Common myeloid progenitor, CD34-positive (primary cell): Measurements from ENCODE around the gene COIL.
A peak's percentile ranks its signal among the peaks of the same experiment; 100 is the strongest.

ENCODE experiments used
- CTCF ChIA-PET: fragments of 350-600 bp; sonication (Branson Sonifier 250); formaldehyde crosslinking; loops from one replicate; lab custom pipeline; 2021; ENCODE audit warnings: antibody characterized with exemption; lab: Charles Lee
- POLR2A ChIA-PET: fragments of 350-600 bp; sonication (Branson Sonifier 250); formaldehyde crosslinking; loops from one replicate; lab custom pipeline; 2021; ENCODE audit warnings: antibody characterized with exemption; lab: Charles Lee
- DNase-seq, 3 donors: peaks; one replicate each; pipeline versions ENCODE4 v3.0.0 to v3.0.0-alpha.2; 2013
- H3K27ac ChIP-seq, 2 experiments: 1 replicate in 1 of 2; 2 replicates in 1 of 2; pipeline ENCODE4 v1.7.0; 2013; ENCODE audit warnings: inconsistent platforms in 2 of 2, low read length in 2 of 2, mild to moderate bottlenecking in 2 of 2, low read depth in 1 of 2, moderate library complexity in 1 of 2; ENCODE audit not compliant: severe bottlenecking in 2 of 2, insufficient read depth in 1 of 2, poor library complexity in 1 of 2
- H3K27me3 ChIP-seq, 5 experiments: replicated peaks in 2 of 5; 1 replicate in 3 of 5; 2 replicates in 2 of 5; pipeline versions ENCODE4 v1.6.1 to v1.7.0; 2013; ENCODE audit warnings: low read length in 4 of 5, mild to moderate bottlenecking in 2 of 5, moderate library complexity in 2 of 5, inconsistent platforms in 1 of 5; ENCODE audit not compliant: insufficient read depth in 5 of 5, control insufficient read depth in 4 of 5
- H3K36me3 ChIP-seq, 4 experiments: 1 replicate in 2 of 4; 2 replicates in 2 of 4; pipeline versions ENCODE4 v1.6.1 to v1.7.0; 2013; ENCODE audit warnings: low read length in 3 of 4, control low read depth in 1 of 4, mild to moderate bottlenecking in 1 of 4; ENCODE audit not compliant: control insufficient read depth in 4 of 4, insufficient read depth in 4 of 4
- H3K4me1 ChIP-seq, 4 experiments: 1 replicate in 3 of 4; 2 replicates in 1 of 4; pipeline versions ENCODE4 v1.6.1 to v1.7.1; 2013; ENCODE audit warnings: low read length in 3 of 4, mild to moderate bottlenecking in 3 of 4, control low read depth in 1 of 4, inconsistent platforms in 1 of 4, moderate library complexity in 1 of 4; ENCODE audit not compliant: control insufficient read depth in 4 of 4, insufficient read depth in 4 of 4; ENCODE audit errors: control extremely low read depth in 1 of 4
- H3K4me3 ChIP-seq, 7 experiments: 1 replicate in 4 of 7; 2 replicates in 3 of 7; pipeline versions ENCODE4 v1.5.1 to v1.7.0; 2013; ENCODE audit warnings: mild to moderate bottlenecking in 7 of 7, low read length in 6 of 7, moderate library complexity in 6 of 7, inconsistent platforms in 2 of 7, low read depth in 2 of 7, control low read depth in 1 of 7; ENCODE audit not compliant: insufficient read depth in 4 of 7, control insufficient read depth in 1 of 7; ENCODE audit errors: extremely low read depth in 1 of 7
- H3K9me3 ChIP-seq, 5 experiments: 1 replicate in 4 of 5; 2 replicates in 1 of 5; pipeline versions ENCODE4 v1.6.1 to v1.7.1; 2013; ENCODE audit warnings: low read length in 4 of 5, mild to moderate bottlenecking in 2 of 5, inconsistent platforms in 1 of 5, low read depth in 1 of 5, moderate library complexity in 1 of 5; ENCODE audit not compliant: control insufficient read depth in 4 of 5, insufficient read depth in 2 of 5; ENCODE audit errors: control extremely low read depth in 1 of 5
- WGBS: methylation state at CpG from one replicate; pipeline ENCODE4 v1.1.5; 2013; ENCODE audit not compliant: insufficient coverage; 5-methylcytosine and 5-hydroxymethylcytosine counted together

Gene COIL

DNA sequence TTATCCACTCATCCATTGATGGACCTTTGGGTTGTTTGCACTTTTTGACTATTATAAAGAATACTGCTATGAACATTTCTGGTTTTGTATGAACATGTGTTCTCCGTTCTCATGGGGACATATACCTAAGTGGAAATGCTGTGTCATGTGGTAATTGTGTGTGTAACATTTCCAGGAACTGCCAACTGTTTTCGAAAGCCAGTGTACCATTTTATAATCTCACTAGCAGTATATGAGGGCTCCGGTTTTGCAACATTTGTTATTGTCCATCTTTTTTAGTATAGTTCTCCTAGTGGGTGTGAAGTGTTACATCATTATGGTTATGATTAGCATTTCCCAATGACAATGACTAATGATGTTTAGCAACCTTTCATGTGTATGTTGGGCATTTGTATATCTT, 41.9 kb downstream of the COIL start:
- DNase-seq: peak in 2 of 3 donors; percentile 10 to 21
- peaks cover 2 to 21% (median 7%) of the 10 kb centered on the region in 4 experiments for H3K4me1 ChIP-seq
- 100% methylated on average over 1 of the region's 3 CpGs for WGBS
- no peaks in the 10 kb centered on the region for H3K36me3 ChIP-seq
- peaks cover 0 to 3% (median 0%) of the 10 kb centered on the region in 5 experiments for H3K9me3 ChIP-seq
- H3K27me3 ChIP-seq: no peaks in the 10 kb centered on the region
- no peak overlapping the region for H3K27ac ChIP-seq
- ChIA-PET CTCF (no interaction called here), POLR2A (no interaction called here)
- H3K4me3 ChIP-seq: no peak overlapping the region

- H3K4me3 ChIP-seq: no peak overlapping the region
- H3K9me3 ChIP-seq: peaks cover 0 to 3% (median 0%) of the 10 kb centered on the region in 5 experiments
- WGBS: 100% methylated on average over 2 of the region's 4 CpGs
- ChIA-PET POLR2A (interaction anchor here (0.7 kb wide), 1 partner anchor 8 kb away, joined by 3 read pairs; no protein-coding TSS in a partner anchor), CTCF (no interaction called here)
- DNase-seq: no peak
- peaks cover 2 to 31% (median 14%) of the 10 kb centered on the region in 4 experiments for H3K4me1 ChIP-seq
- H3K36me3 ChIP-seq: no peaks in the 10 kb centered on the region
- no peak overlapping the region for H3K27ac ChIP-seq
- H3K27me3 ChIP-seq: no peaks in the 10 kb centered on the region
These were observed 43.1 kb downstream of the COIL start for GRCh38 chr17:56917559-56918296.

DNA sequence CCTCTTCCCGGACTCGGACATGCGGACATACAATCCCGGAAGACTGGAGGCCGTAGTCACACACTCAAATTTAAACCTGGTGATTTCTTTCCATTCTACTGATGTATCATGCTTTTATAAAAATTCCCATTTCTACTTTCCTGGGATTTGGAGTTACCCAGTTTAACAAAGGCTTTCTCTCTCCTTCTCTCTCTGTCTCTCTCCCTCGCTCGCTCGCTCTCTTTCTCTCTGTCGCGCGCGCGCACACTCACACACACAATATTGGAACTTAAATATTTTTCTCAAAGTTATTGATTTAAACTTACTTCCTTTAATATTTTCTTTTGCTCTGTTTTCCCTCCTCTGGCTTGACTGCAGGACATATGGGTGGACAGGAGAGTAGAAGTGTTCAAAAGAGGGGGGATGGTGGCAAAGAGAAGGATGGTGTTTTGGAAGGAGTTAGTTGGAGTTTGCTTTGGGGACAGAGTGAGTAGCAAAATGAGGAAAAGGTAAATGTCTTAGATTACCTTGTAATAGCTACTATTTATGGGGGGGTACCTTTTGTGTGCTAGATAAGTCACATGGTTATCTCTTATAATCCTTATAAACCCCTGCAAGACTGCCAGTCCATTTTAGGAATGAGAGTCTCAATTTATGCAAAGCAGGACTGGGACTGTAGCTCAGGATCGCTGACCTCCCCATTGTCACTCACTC, 46.1 kb downstream of the COIL start:
- H3K9me3 ChIP-seq: peaks cover 0 to 3% (median 0%) of the 10 kb centered on the region in 5 experiments
- ChIA-PET POLR2A (no interaction called here), CTCF (no interaction called here)
- peak in 1 of 3 donors; percentile 22 for DNase-seq
- 9% methylated on average over 14 of the region's 14 CpGs for WGBS
- H3K27me3 ChIP-seq: no peaks in the 10 kb centered on the region
- peak overlapping the region in 6 of 7 experiments; percentile 82 to 97 (median 92) for H3K4me3 ChIP-seq
- peaks cover 0 to 7% (median 3%) of the 10 kb centered on the region in 4 experiments for H3K36me3 ChIP-seq
- H3K27ac ChIP-seq: peak overlapping the region; percentile 70 to 92
- H3K4me1 ChIP-seq: peaks cover 17 to 54% (median 40%) of the 10 kb centered on the region in 4 experiments

- ChIA-PET POLR2A (interaction anchor here (0.5 kb wide), 1 partner anchor 1105 kb away, joined by 3 read pairs; no protein-coding TSS in a partner anchor), CTCF (interaction anchor here (0.5 kb wide), 1 partner anchor 1026 kb away, joined by 3 read pairs; no protein-coding TSS in a partner anchor)
- Histone ChIP-seq H3K27ac (peak within 1 kb of the TSS; percentile 70 to 92), H3K4me1 (peaks cover 19 to 57% (median 42%) of the 10 kb centered on the region in 4 experiments), H3K9me3 (peaks cover 0 to 3% (median 0%) of the 10 kb centered on the region in 5 experiments), H3K4me3 (peak within 1 kb of the TSS; percentile 82 to 97 (median 90)), H3K27me3 (no peaks in the 10 kb centered on the region), H3K36me3 (peaks cover 0 to 9% (median 3%) of the 10 kb centered on the region in 4 experiments)
- 0% methylated on average over 58 of the region's 58 CpGs for WGBS
- DNase-seq: peak; percentile 87 to 94 (median 90)
These were observed 46.8 kb downstream of the COIL start, which contains the start of gene TRIM25 for GRCh38 chr17:56913867-56914580. Gene TRIM25 (minus strand): TSS chr17:56914049. CDS start chr17:56913988, 61 bp downstream.

DNA sequence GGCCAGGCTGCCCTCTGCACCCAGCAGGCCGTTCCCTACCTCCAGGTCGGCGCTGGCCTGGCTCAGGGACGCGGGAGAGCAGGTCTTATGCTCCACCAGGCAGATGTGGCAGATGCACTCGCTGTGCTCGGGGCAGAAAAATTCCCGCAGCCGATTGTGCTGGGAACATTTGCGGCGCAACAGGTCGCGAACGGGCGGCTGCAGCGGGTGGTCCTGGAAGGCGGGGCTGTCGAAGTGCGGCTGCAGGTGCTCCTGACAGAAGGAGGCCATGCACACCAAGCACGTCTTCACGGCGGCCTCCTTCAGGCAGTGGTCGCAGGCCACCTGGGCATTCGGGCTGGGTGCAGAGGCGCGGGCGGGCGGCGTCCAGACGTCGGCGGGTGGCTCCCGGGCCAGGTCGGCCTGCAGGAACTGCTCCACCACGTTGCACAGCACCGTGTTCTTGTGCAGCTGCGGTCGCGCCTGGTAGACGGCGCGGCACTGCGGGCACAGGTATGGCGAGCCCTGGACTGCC, 47.4 kb downstream of the COIL start:
- Histone ChIP-seq H3K4me1 (peaks cover 19 to 63% (median 48%) of the 10 kb centered on the region in 4 experiments), H3K27me3 (no peaks in the 10 kb centered on the region), H3K27ac (peak overlapping the region in 1 of 2 experiments; percentile 92), H3K36me3 (peaks cover 0 to 15% (median 3%) of the 10 kb centered on the region in 4 experiments), H3K4me3 (peak overlapping the region; percentile 82 to 97 (median 90)), H3K9me3 (peaks cover 0 to 3% (median 0%) of the 10 kb centered on the region in 5 experiments)
- CTCF ChIA-PET: interaction anchor here (0.5 to 1.0 kb wide), 2 partner anchors 22 to 1027 kb away, joined by 3 read pairs; no protein-coding TSS in a partner anchor
- DNase-seq: no peak
- 0% methylated on average over 41 of the region's 44 CpGs for WGBS
- POLR2A ChIA-PET: interaction anchor here (0.5 kb wide), 1 partner anchor 1106 kb away, joined by 3 read pairs; no protein-coding TSS in a partner anchor

GRCh38 chr17:56913000-56913311, 47.9 kb downstream of the COIL start:
- no peak for DNase-seq
- Histone ChIP-seq H3K27ac (peak overlapping the region in 1 of 2 experiments; percentile 92), H3K4me1 (peaks cover 20 to 67% (median 52%) of the 10 kb centered on the region in 4 experiments), H3K36me3 (peaks cover 0 to 17% (median 3%) of the 10 kb centered on the region in 4 experiments), H3K9me3 (peaks cover 0 to 3% (median 0%) of the 10 kb centered on the region in 5 experiments), H3K27me3 (no peaks in the 10 kb centered on the region), H3K4me3 (peak overlapping the region; percentile 82 to 97 (median 90))
- WGBS: 13% methylated on average over 3 of the region's 7 CpGs
- POLR2A ChIA-PET: no interaction called here
- CTCF ChIA-PET: interaction anchor here (1.0 kb wide), 1 partner anchor 21 kb away, joined by 3 read pairs; no protein-coding TSS in a partner anchor
